CD4-positive, alpha-beta T cell treated with Interleukin-10 for 1 hour (primary cell): ENCODE measurements around the gene PTPN20.

Experiments used
- DNase-seq: peaks from one replicate; pipeline ENCODE4 v3.0.0-alpha.2; 2020

Gene PTPN20

GRCh38 chr10:47049056-47049851 lies 138.0 kb downstream of the PTPN20 start:
- no peak for DNase-seq

- DNase-seq: no peak
Measured at GRCh38 chr10:47049906-47050305, 138.7 kb downstream of the PTPN20 start.

- no peak for DNase-seq
Measured at GRCh38 chr10:47050618-47051455, 139.6 kb downstream of the PTPN20 start.

- DNase-seq: no peak
Measured at GRCh38 chr10:47051741-47052238, 140.6 kb downstream of the PTPN20 start.
